A549 (cell line): ENCODE data around the gene CCDC54.

Experiments used
- MAFK ChIP-seq: fragments of 450-650 bp; IDR thresholded peaks from 2 replicates; pipeline ENCODE4 v1.6.1; 2014; ENCODE audit not compliant: partially characterized antibody
- MAZ ChIP-seq: fragments of 150-350 bp; IDR thresholded peaks from 2 replicates; pipeline ENCODE4 v1.6.1; 2014; ENCODE audit warnings: antibody characterized with exemption, low read depth, low read length, borderline replicate concordance
- NPAS2 ChIP-seq: fragments of 250-450 bp; sonication (Bioruptor Pico); IDR thresholded peaks from 2 replicates; pipeline ENCODE4 v1.8.0; 2022; ENCODE audit warnings: mild to moderate bottlenecking, moderate library complexity, borderline replicate concordance
- TF ChIP-seq, protein P1 (sequence below): fragments of >200 bp; sonication (Bioruptor Twin); formaldehyde crosslinking; IDR thresholded peaks from 3 replicates; pipeline ENCODE4 v1.5.1; 2016

GRCh38 chr3:107401301-107401700 is 24.1 kb downstream of the CCDC54 start:
- no peak for TF ChIP-seq MAFK
- TF ChIP-seq MAZ = no peak
- no peak for TF ChIP-seq NPAS2
- TF ChIP-seq, protein P1, sequence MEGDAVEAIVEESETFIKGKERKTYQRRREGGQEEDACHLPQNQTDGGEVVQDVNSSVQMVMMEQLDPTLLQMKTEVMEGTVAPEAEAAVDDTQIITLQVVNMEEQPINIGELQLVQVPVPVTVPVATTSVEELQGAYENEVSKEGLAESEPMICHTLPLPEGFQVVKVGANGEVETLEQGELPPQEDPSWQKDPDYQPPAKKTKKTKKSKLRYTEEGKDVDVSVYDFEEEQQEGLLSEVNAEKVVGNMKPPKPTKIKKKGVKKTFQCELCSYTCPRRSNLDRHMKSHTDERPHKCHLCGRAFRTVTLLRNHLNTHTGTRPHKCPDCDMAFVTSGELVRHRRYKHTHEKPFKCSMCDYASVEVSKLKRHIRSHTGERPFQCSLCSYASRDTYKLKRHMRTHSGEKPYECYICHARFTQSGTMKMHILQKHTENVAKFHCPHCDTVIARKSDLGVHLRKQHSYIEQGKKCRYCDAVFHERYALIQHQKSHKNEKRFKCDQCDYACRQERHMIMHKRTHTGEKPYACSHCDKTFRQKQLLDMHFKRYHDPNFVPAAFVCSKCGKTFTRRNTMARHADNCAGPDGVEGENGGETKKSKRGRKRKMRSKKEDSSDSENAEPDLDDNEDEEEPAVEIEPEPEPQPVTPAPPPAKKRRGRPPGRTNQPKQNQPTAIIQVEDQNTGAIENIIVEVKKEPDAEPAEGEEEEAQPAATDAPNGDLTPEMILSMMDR = no peak
